HepG2 (cell line): Measurements from ENCODE around the gene DMGDH. TPM values are rescaled to one million over a fixed set of nuclear protein-coding genes. Genes with fewer than 3 reads are reported as not detected.

ENCODE experiments used
- ATAC-seq: fragments of 200-7000 bp; cut with Tn5 transposase; 3 replicates; pipeline ENCODE4 v1.9.1; 2020; ENCODE audit warnings: mild to moderate bottlenecking, moderate library complexity
- BruUV-seq: library from RNA; stranded (reverse); fragments of 400-500 nt; replicated peaks from 2 replicates; lab custom pipeline; 2021; lab: Mats Ljungman, UMichigan
- CTCF ChIA-PET: fragments of 300-600 bp; formaldehyde crosslinking; extraction: SDS; loops from one replicate; lab custom pipeline; 2021; ENCODE audit warnings: low total read pairs, inconsistent platforms, low intra/inter-chr PET ratio; lab: Yijun Ruan, JAX
- POLR2A ChIA-PET: fragments of 350-600 bp; sonication (Branson Sonifier 250); formaldehyde crosslinking; loops from one replicate; lab custom pipeline; 2020; ENCODE audit warnings: antibody characterized with exemption, inconsistent platforms; lab: Yijun Ruan, JAX
- DNase-seq: peaks from one replicate; pipeline ENCODE4 v3.0.0-alpha.2; 2015; ENCODE audit warnings: low spot score
- FAIRE-seq: peaks from 3 replicates; lab custom pipeline; 2011; peaks lifted over from hg19 to GRCh38; lab: Jason Lieb, UNC
- H2AFZ ChIP-seq: one replicate; pipeline ENCODE4 v1.6.1; 2011; ENCODE audit warnings: low read length, inconsistent platforms
- H3K27ac ChIP-seq: fragments of 300-600 bp; 3 replicates; pipeline ENCODE4 v1.8.0; 2011; ENCODE audit warnings: mixed run types, mild to moderate bottlenecking, mixed read lengths, low read length, inconsistent platforms; ENCODE audit not compliant: insufficient read depth; ENCODE audit errors: extremely low read length
- H3K27me3 ChIP-seq, 2 experiments: fragments of 200-600 bp in 1 of 2; 2 replicates in 1 of 2; 3 replicates in 1 of 2; pipeline versions ENCODE4 v1.6.0 to v1.8.0; 2011; ENCODE audit warnings: low read length in 2 of 2, mild to moderate bottlenecking in 2 of 2, moderate library complexity in 2 of 2, inconsistent platforms in 1 of 2; ENCODE audit not compliant: insufficient read depth in 2 of 2, control insufficient read depth in 1 of 2
- H3K36me3 ChIP-seq, 2 experiments: fragments of 200-600 bp in 1 of 2; replicated peaks in 1 of 2; 2 replicates in 1 of 2; 3 replicates in 1 of 2; pipeline versions ENCODE4 v1.5.1 to v1.8.0; 2011; ENCODE audit warnings: low read length in 2 of 2, inconsistent platforms in 1 of 2; ENCODE audit not compliant: insufficient read depth in 2 of 2, control insufficient read depth in 1 of 2
- H3K4me1 ChIP-seq: 2 replicates; pipeline ENCODE4 v1.5.1; 2012; ENCODE audit warnings: low read length, inconsistent platforms; ENCODE audit not compliant: insufficient read depth
- H3K4me2 ChIP-seq: 2 replicates; pipeline ENCODE4 v1.6.0; 2011; ENCODE audit warnings: low read depth, low read length, inconsistent platforms
- H3K4me3 ChIP-seq, 3 experiments: fragments of 200-600 bp in 1 of 3; sonication (generic), shearing (Covaris generic) in 1 of 3; replicated peaks in 1 of 3; 2 replicates each; pipeline ENCODE4 v1.5.1; 2011 to 2016; ENCODE audit warnings: low read length in 3 of 3, inconsistent platforms in 2 of 3, low read depth in 2 of 3, mild to moderate bottlenecking in 2 of 3, control low read depth in 1 of 3, mixed read lengths in 1 of 3; ENCODE audit not compliant: insufficient read depth in 1 of 3
- H3K79me2 ChIP-seq: one replicate; pipeline ENCODE4 v1.6.1; 2011; ENCODE audit warnings: low read length, inconsistent platforms; ENCODE audit not compliant: insufficient read depth
- H3K9ac ChIP-seq: 2 replicates; pipeline ENCODE4 v1.6.0; 2011; ENCODE audit warnings: mild to moderate bottlenecking, low read depth, low read length, inconsistent platforms; ENCODE audit not compliant: insufficient read depth
- H3K9me3 ChIP-seq: 2 replicates; pipeline ENCODE4 v1.5.1; 2012; ENCODE audit warnings: mild to moderate bottlenecking, low read length
- H4K20me1 ChIP-seq: 2 replicates; pipeline ENCODE4 v1.6.0; 2011; ENCODE audit warnings: inconsistent platforms, mild to moderate bottlenecking, low read length, moderate library complexity; ENCODE audit not compliant: insufficient read depth
- DZIP1 ChIP-seq: sonication (generic); formaldehyde crosslinking; IDR thresholded peaks from 2 replicates; pipeline ENCODE4 v1.5.0; 2020; ENCODE audit warnings: mild to moderate bottlenecking, missing genetic modification reagents
- HMGA1 ChIP-seq: sonication (generic); formaldehyde crosslinking; conservative IDR thresholded peaks from 2 replicates; pipeline ENCODE4 v1.4.0; 2020; ENCODE audit warnings: missing genetic modification reagents
- NFYC ChIP-seq: IDR thresholded peaks from 2 replicates; pipeline ENCODE4 v1.6.1; 2016; ENCODE audit warnings: missing genetic modification reagents, missing compliant biosample characterization
- PHF21A ChIP-seq: sonication (generic); formaldehyde crosslinking; IDR thresholded peaks from 2 replicates; pipeline ENCODE4 v1.5.0; 2020; ENCODE audit warnings: mild to moderate bottlenecking, missing genetic modification reagents
- PRDM4 ChIP-seq: sonication (generic); formaldehyde crosslinking; IDR thresholded peaks from 2 replicates; pipeline ENCODE4 v1.9.0; 2021; ENCODE audit warnings: missing genetic modification reagents, borderline replicate concordance
- SMAD1 ChIP-seq: sonication (generic); formaldehyde crosslinking; IDR thresholded peaks from 2 replicates; pipeline ENCODE4 v1.4.0; 2020; ENCODE audit warnings: missing genetic modification reagents, low read depth, mild to moderate bottlenecking, borderline replicate concordance
- YEATS4 ChIP-seq: sonication (generic); formaldehyde crosslinking; IDR thresholded peaks from 2 replicates; pipeline ENCODE4 v1.4.0; 2020; ENCODE audit warnings: missing genetic modification reagents, borderline replicate concordance
- ZNF550 ChIP-seq: sonication (generic); formaldehyde crosslinking; IDR thresholded peaks from 2 replicates; pipeline ENCODE4 v1.4.0; 2020; ENCODE audit warnings: mild to moderate bottlenecking, missing genetic modification reagents, borderline replicate concordance
- ZNF572 ChIP-seq: sonication (generic); formaldehyde crosslinking; IDR thresholded peaks from 2 replicates; pipeline ENCODE4 v1.5.1; 2020; ENCODE audit warnings: mild to moderate bottlenecking, missing genetic modification reagents
- ZNF580 ChIP-seq: IDR thresholded peaks from 2 replicates; pipeline ENCODE4 v1.6.1; 2016; ENCODE audit warnings: low read depth, borderline replicate concordance
- ZNF777 ChIP-seq: sonication (generic); formaldehyde crosslinking; IDR thresholded peaks from 2 replicates; pipeline ENCODE4 v1.4.0; 2020; ENCODE audit warnings: missing genetic modification reagents
- WGBS: methylation state at CpG from one replicate; pipeline ENCODE4 v1.1.6; 2017; ENCODE audit warnings: low lambda C conversion rate; 5-methylcytosine and 5-hydroxymethylcytosine counted together
- in situ Hi-C: cut with HindIII; loops from 2 replicates; pipeline ENCODE4 v1.10.0; 2017; ENCODE audit warnings: low pct_unique_long_range_greater_than_20kb; ENCODE audit not compliant: extremely low pct_ligation_motif_present
- intact Hi-C: fragments of 100-400 bp; cut with micrococcal nuclease; formaldehyde crosslinking; loops from one replicate; pipeline ENCODE4 v1.10.0; 2022; ENCODE audit not compliant: unreplicated experiment
- polyA plus RNA-seq, 8 experiments: library from polyadenylated mRNA; depleted of rRNA in 3 of 8; stranded (reverse) in 7 of 8; unstranded in 1 of 8; fragments of >200 nt; fragmentation: Illumina TruSeq in 4 of 8; extraction: Trizol in 4 of 8; gene quantifications; 2 replicates each; pipeline versions ENCODE4 v1.2.1 to v1.2.3, GENCODE V29; 2011 to 2016; ENCODE audit warnings: low read depth in 4 of 8, missing spikeins in 1 of 8, mixed read lengths in 1 of 8; ENCODE audit not compliant: insufficient read depth in 1 of 8
- total RNA-seq, 5 experiments: library from RNA; depleted of rRNA; stranded (reverse); fragments of >200 nt; fragmentation: Illumina TruSeq; extraction: Trizol; gene quantifications; 2 replicates each; pipeline ENCODE4 v1.2.3, GENCODE V29; 2016; ENCODE audit warnings: low read depth in 1 of 5
- TF ChIP-seq, protein P1 (sequence below): sonication (generic); formaldehyde crosslinking; IDR thresholded peaks from 2 replicates; pipeline ENCODE4 v1.9.0; 2021; ENCODE audit warnings: mild to moderate bottlenecking, missing genetic modification reagents

Gene DMGDH
- total and polyA plus RNA-seq, 2 of the 13 experiments (the other 11 are each of a cell fraction or from before 2014, with no cell fraction given) = 3.6 to 7.9 TPM

- TF ChIP-seq YEATS4 (CRISPR knock-in tag) = no peak
- TF ChIP-seq ZNF777 = no peak
- no peak for TF ChIP-seq ZNF572 (CRISPR knock-in tag)
These were observed 21.6 kb upstream of the DMGDH start (continued) for GRCh38 chr5:79091064-79091463.

GRCh38 chr5:79088507-79088906 lies 19.0 kb upstream of the DMGDH start:
- H3K4me1 ChIP-seq = peaks cover 9% of the 10 kb centered on the region
- H3K27me3 ChIP-seq = no peaks in the 10 kb centered on the region
- intact Hi-C loops = no loop called here
- no peak overlapping the region for H3K4me2 ChIP-seq
- H4K20me1 ChIP-seq = no peaks in the 10 kb centered on the region
- FAIRE-seq = no peak
- POLR2A ChIA-PET = no interaction called here
- no peak overlapping the region for H3K9ac ChIP-seq
- CTCF ChIA-PET = no interaction called here
- no peak for ATAC-seq
- no peak overlapping the region for H3K4me3 ChIP-seq
- no peaks in the 10 kb centered on the region for H3K9me3 ChIP-seq
- no peaks in the 10 kb centered on the region for H3K79me2 ChIP-seq
- TF ChIP-seq, protein P1, sequence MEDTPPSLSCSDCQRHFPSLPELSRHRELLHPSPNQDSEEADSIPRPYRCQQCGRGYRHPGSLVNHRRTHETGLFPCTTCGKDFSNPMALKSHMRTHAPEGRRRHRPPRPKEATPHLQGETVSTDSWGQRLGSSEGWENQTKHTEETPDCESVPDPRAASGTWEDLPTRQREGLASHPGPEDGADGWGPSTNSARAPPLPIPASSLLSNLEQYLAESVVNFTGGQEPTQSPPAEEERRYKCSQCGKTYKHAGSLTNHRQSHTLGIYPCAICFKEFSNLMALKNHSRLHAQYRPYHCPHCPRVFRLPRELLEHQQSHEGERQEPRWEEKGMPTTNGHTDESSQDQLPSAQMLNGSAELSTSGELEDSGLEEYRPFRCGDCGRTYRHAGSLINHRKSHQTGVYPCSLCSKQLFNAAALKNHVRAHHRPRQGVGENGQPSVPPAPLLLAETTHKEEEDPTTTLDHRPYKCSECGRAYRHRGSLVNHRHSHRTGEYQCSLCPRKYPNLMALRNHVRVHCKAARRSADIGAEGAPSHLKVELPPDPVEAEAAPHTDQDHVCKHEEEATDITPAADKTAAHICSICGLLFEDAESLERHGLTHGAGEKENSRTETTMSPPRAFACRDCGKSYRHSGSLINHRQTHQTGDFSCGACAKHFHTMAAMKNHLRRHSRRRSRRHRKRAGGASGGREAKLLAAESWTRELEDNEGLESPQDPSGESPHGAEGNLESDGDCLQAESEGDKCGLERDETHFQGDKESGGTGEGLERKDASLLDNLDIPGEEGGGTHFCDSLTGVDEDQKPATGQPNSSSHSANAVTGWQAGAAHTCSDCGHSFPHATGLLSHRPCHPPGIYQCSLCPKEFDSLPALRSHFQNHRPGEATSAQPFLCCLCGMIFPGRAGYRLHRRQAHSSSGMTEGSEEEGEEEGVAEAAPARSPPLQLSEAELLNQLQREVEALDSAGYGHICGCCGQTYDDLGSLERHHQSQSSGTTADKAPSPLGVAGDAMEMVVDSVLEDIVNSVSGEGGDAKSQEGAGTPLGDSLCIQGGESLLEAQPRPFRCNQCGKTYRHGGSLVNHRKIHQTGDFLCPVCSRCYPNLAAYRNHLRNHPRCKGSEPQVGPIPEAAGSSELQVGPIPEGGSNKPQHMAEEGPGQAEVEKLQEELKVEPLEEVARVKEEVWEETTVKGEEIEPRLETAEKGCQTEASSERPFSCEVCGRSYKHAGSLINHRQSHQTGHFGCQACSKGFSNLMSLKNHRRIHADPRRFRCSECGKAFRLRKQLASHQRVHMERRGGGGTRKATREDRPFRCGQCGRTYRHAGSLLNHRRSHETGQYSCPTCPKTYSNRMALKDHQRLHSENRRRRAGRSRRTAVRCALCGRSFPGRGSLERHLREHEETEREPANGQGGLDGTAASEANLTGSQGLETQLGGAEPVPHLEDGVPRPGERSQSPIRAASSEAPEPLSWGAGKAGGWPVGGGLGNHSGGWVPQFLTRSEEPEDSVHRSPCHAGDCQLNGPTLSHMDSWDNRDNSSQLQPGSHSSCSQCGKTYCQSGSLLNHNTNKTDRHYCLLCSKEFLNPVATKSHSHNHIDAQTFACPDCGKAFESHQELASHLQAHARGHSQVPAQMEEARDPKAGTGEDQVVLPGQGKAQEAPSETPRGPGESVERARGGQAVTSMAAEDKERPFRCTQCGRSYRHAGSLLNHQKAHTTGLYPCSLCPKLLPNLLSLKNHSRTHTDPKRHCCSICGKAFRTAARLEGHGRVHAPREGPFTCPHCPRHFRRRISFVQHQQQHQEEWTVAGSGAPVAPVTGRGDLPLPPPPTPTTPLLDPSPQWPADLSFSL (CRISPR knock-in tag) = no peak
- TF ChIP-seq PHF21A (CRISPR knock-in tag) (no peak), NFYC (no peak), HMGA1 (CRISPR knock-in tag) (no peak), SMAD1 (CRISPR knock-in tag) (no peak), DZIP1 (no peak), ZNF580 (CRISPR knock-in tag) (no peak), ZNF550 (CRISPR knock-in tag) (no peak), PRDM4 (CRISPR knock-in tag) (no peak)
- in situ Hi-C loops = no loop called here
- H3K36me3 ChIP-seq = no peaks in the 10 kb centered on the region
- DNase-seq = no peak
- no TSS peak for BruUV-seq
- no peak overlapping the region for H3K27ac ChIP-seq
- 91% methylated on average over 4 of the region's 4 CpGs for WGBS
- no peak overlapping the region for H2AFZ ChIP-seq
